Endodermal cell (in vitro differentiated cells): Measurements from ENCODE around the gene LIN7A. TPM values are rescaled to one million over a fixed set of nuclear protein-coding genes. Genes with fewer than 3 reads are reported as not detected.

Experiments
- DNase-seq: peaks from one replicate; pipeline ENCODE4 v3.0.0-alpha.2; 2017
- H3K27ac ChIP-seq: 2 replicates; pipeline ENCODE4 v1.5.1; 2013; ENCODE audit warnings: mild to moderate bottlenecking, low read depth, low read length, moderate library complexity
- H3K27me3 ChIP-seq: 2 replicates; pipeline ENCODE4 v1.6.1; 2013; ENCODE audit warnings: mild to moderate bottlenecking, low read length, moderate library complexity; ENCODE audit not compliant: insufficient read depth, control insufficient read depth, poor library complexity, severe bottlenecking
- H3K36me3 ChIP-seq: 2 replicates; pipeline ENCODE4 v1.7.0; 2013; ENCODE audit warnings: mild to moderate bottlenecking, low read length, moderate library complexity; ENCODE audit not compliant: control insufficient read depth, insufficient read depth
- H3K4me1 ChIP-seq: one replicate; pipeline ENCODE4 v1.7.0; 2013; ENCODE audit warnings: low read length; ENCODE audit not compliant: control insufficient read depth, insufficient read depth
- H3K4me3 ChIP-seq: 2 replicates; pipeline ENCODE4 v1.5.1; 2013; ENCODE audit warnings: mild to moderate bottlenecking, low read length, moderate library complexity
- H3K9ac ChIP-seq: 2 replicates; pipeline ENCODE4 v1.6.1; 2013; ENCODE audit warnings: mild to moderate bottlenecking, low read length, moderate library complexity; ENCODE audit not compliant: poor library complexity, severe bottlenecking; ENCODE audit errors: extremely low read depth
- H3K9me3 ChIP-seq: 2 replicates; pipeline ENCODE4 v1.6.1; 2013; ENCODE audit warnings: mild to moderate bottlenecking, low read length, moderate library complexity; ENCODE audit not compliant: control insufficient read depth
- H3K27ac Mint-ChIP-seq: 2 replicates; pipeline ENCODE4 v1.8.0; 2020; ENCODE audit warnings: mixed read lengths
- H3K27me3 Mint-ChIP-seq: 2 replicates; pipeline ENCODE4 v1.8.0; 2021; ENCODE audit warnings: mild to moderate bottlenecking, mixed read lengths; ENCODE audit not compliant: insufficient read depth
- H3K36me3 Mint-ChIP-seq: 2 replicates; pipeline ENCODE4 v1.8.0; 2020; ENCODE audit warnings: low read depth, mixed read lengths
- H3K4me1 Mint-ChIP-seq: 2 replicates; pipeline ENCODE4 v1.8.0; 2020; ENCODE audit warnings: mixed read lengths
- H3K4me3 Mint-ChIP-seq: 2 replicates; pipeline ENCODE4 v1.8.0; 2020; ENCODE audit warnings: mild to moderate bottlenecking, moderate library complexity, mixed read lengths
- H3K9me3 Mint-ChIP-seq: 2 replicates; pipeline ENCODE4 v1.8.0; 2020; ENCODE audit warnings: mild to moderate bottlenecking, mixed read lengths
- CTCF ChIP-seq: fragments of 200-600 bp; sonication (generic); conservative IDR thresholded peaks from 2 replicates; pipeline ENCODE4 v1.5.0; 2021; ENCODE audit warnings: antibody characterized with exemption, mild to moderate bottlenecking
- WGBS, 2 experiments: methylation state at CpG; one replicate each; pipeline versions ENCODE4 v1.1.5 to v1.1.7; 2013; ENCODE audit warnings: missing lambda C conversion rate in 2 of 2, mixed read lengths in 1 of 2; ENCODE audit not compliant: insufficient coverage in 1 of 2, insufficient read length in 1 of 2; 5-methylcytosine and 5-hydroxymethylcytosine counted together
- total RNA-seq, 2 donors: library from RNA; stranded (reverse); fragmentation: NEBNext Ultra II Directional in 1 of 2; extraction: Animal tissue kit (Norgen Biotek cat#: 25700) in 1 of 2; gene quantifications; 2 replicates in 1 of 2; 3 replicates in 1 of 2; pipeline ENCODE4 v1.2.1, GENCODE V29; 2021

The LIN7A gene
- total RNA-seq, 2 donors from 2014 or later: 19.3 to 27.2 TPM

- Histone ChIP-seq H3K4me3 (no peak overlapping the region), H3K36me3 (no peaks in the 10 kb centered on the region), H3K27ac (no peak overlapping the region), H3K9me3 (no peaks in the 10 kb centered on the region), H3K27me3 (no peaks in the 10 kb centered on the region), H3K9ac (no peak overlapping the region), H3K4me1 (no peaks in the 10 kb centered on the region)
- no peak overlapping the region for H3K4me3 Mint-ChIP-seq
- H3K36me3 Mint-ChIP-seq: peaks cover 5% of the 10 kb centered on the region
- H3K27me3 Mint-ChIP-seq: no peaks in the 10 kb centered on the region
- H3K4me1 Mint-ChIP-seq: peaks cover 7% of the 10 kb centered on the region
- DNase-seq: no peak
- H3K9me3 Mint-ChIP-seq: peaks cover 4% of the 10 kb centered on the region
- no peak for TF ChIP-seq CTCF
- H3K27ac Mint-ChIP-seq: no peak overlapping the region
- 94% methylated on average over 7 to 13 of the region's 13 CpGs for WGBS, 2 experiments
Measured at GRCh38 chr12:80912901-80913770, 24.6 kb downstream of the LIN7A start.

- H3K4me1 Mint-ChIP-seq: peaks cover 15% of the 10 kb centered on the region
- Histone ChIP-seq H3K4me1 (no peaks in the 10 kb centered on the region), H3K36me3 (no peaks in the 10 kb centered on the region), H3K27ac (no peak overlapping the region), H3K27me3 (no peaks in the 10 kb centered on the region), H3K4me3 (no peak overlapping the region), H3K9ac (no peak overlapping the region), H3K9me3 (no peaks in the 10 kb centered on the region)
- no peaks in the 10 kb centered on the region for H3K36me3 Mint-ChIP-seq
- whole genome bisulfite sequencing, 2 experiments: 81 to 91% methylated on average over 3 to 6 of the region's 6 CpGs
- H3K27ac Mint-ChIP-seq: no peak overlapping the region
- no peaks in the 10 kb centered on the region for H3K27me3 Mint-ChIP-seq
- DNase-seq: no peak
- H3K9me3 Mint-ChIP-seq: no peaks in the 10 kb centered on the region
- H3K4me3 Mint-ChIP-seq: no peak overlapping the region
- TF ChIP-seq CTCF: no peak
Measured at GRCh38 chr12:80909370-80909769, 28.4 kb downstream of the LIN7A start.

- Mint-ChIP-seq H3K27ac (no peak overlapping the region), H3K27me3 (no peaks in the 10 kb centered on the region), H3K4me1 (peaks cover 8% of the 10 kb centered on the region), H3K4me3 (no peak overlapping the region), H3K36me3 (peaks cover 6% of the 10 kb centered on the region), H3K9me3 (peaks cover 2% of the 10 kb centered on the region)
- no peaks in the 10 kb centered on the region for H3K36me3 ChIP-seq
- DNase-seq: no peak
- TF ChIP-seq CTCF: no peak
- no peak overlapping the region for H3K27ac ChIP-seq
- H3K9me3 ChIP-seq: no peaks in the 10 kb centered on the region
- H3K9ac ChIP-seq: no peak overlapping the region
- H3K4me3 ChIP-seq: no peak overlapping the region
- no peaks in the 10 kb centered on the region for H3K27me3 ChIP-seq
- no peaks in the 10 kb centered on the region for H3K4me1 ChIP-seq
Measured at GRCh38 chr12:80902711-80903110, 35.0 kb downstream of the LIN7A start.
